HG03558 (cell line): ENCODE results near the gene CCT6A.
A peak's percentile ranks its signal among the peaks of the same experiment; 100 is the strongest.
"Not testable (repeated sequence)": the region's sequence is repeated elsewhere in the genome, so short reads cannot be mapped to it uniquely, and the experiment has no call there.

ENCODE experiments used
- ATAC-seq: cut with Tn5 transposase; IDR thresholded peaks from one replicate; pipeline ENCODE4 v1.9.1; 2021; ENCODE audit warnings: moderate number of reproducible peaks; ENCODE audit not compliant: unreplicated experiment; ENCODE audit errors: extremely low read depth

The CCT6A gene

GRCh38 chr7:56048245-56048644 is 3.3 kb upstream of the CCT6A start:
- ATAC-seq: no peak

GRCh38 chr7:56048763-56049162 is 2.8 kb upstream of the CCT6A start:
- ATAC-seq: not testable (repeated sequence)

- no peak for ATAC-seq
Measured at GRCh38 chr7:56051053-56051338, 569 bp upstream of the CCT6A start.

GRCh38 chr7:56053379-56053778 is 1.8 kb downstream of the CCT6A start:
- no peak for ATAC-seq

GRCh38 chr7:56053993-56054392 is 2.4 kb downstream of the CCT6A start:
- ATAC-seq: no peak

- no peak for ATAC-seq
Measured at GRCh38 chr7:56062382-56062781, 10.8 kb downstream of the CCT6A start.

- ATAC-seq: no peak
Measured at GRCh38 chr7:56063500-56063881, 11.9 kb downstream of the CCT6A start.

- peak; percentile 85 for ATAC-seq
Measured at GRCh38 chr7:56063882-56064625, 12.5 kb downstream of the CCT6A start, which contains the start of gene SUMF2. SUMF2 (plus strand) TSS chr7:56064286; CDS start chr7:56064312, 26 bp downstream.

- not testable (repeated sequence) for ATAC-seq
Measured at GRCh38 chr7:56066376-56066775, 14.8 kb downstream of the CCT6A start.

- ATAC-seq: no peak
Measured at GRCh38 chr7:56074371-56074791, 22.8 kb downstream of the CCT6A start.

- ATAC-seq: no peak
Measured at GRCh38 chr7:56077681-56078080, 26.1 kb downstream of the CCT6A start.

- no peak for ATAC-seq
Measured at GRCh38 chr7:56078196-56078595, 26.6 kb downstream of the CCT6A start.

- ATAC-seq: no peak
Measured at GRCh38 chr7:56079450-56080185, 28.1 kb downstream of the CCT6A start.

- ATAC-seq: not testable (repeated sequence)
Measured at GRCh38 chr7:56080726-56081435, 29.3 kb downstream of the CCT6A start.

GRCh38 chr7:56081626-56082340 is 30.2 kb downstream of the CCT6A start:
- no peak for ATAC-seq

GRCh38 chr7:56083150-56083785 is 31.7 kb downstream of the CCT6A start:
- no peak for ATAC-seq

GRCh38 chr7:56086761-56087160 is 35.2 kb downstream of the CCT6A start:
- no peak for ATAC-seq

- no peak for ATAC-seq
Measured at GRCh38 chr7:56087445-56087844, 35.9 kb downstream of the CCT6A start.

GRCh38 chr7:56091591-56091990 is 40.0 kb downstream of the CCT6A start:
- no peak for ATAC-seq

GRCh38 chr7:56092388-56092787 is 40.8 kb downstream of the CCT6A start:
- not testable (repeated sequence) for ATAC-seq
